ENCODE results near the gene MAD1L1. TPM values are rescaled to one million over a fixed set of nuclear protein-coding genes. Genes with fewer than 3 reads are reported as not detected.

The MAD1L1 gene
- total and polyA plus RNA-seq, 8 donors: 21.4 to 58.8 (median 22.5) TPM

GRCh38 chr7:2259480-2259879 lies 26.7 kb upstream of the MAD1L1 start:
- ATAC-seq (peak; percentile 70), DNase-seq (peak in 1 of 4 donors; percentile 52)
- H3K27me3 ChIP-seq: no peaks in the 10 kb centered on the region
- TF ChIP-seq CTCF (IDR thresholded peaks at IDR 0.05): no peak
- peaks cover 0 to 16% of the 10 kb centered on the region in 2 donors for H3K4me1 ChIP-seq
- intact Hi-C loops (cut with DNase I): no loop called here
- no peak overlapping the region for H3K4me3 ChIP-seq
- peaks cover 0 to 64% of the 10 kb centered on the region in 2 donors for H3K36me3 ChIP-seq
- H3K27ac ChIP-seq: no peak overlapping the region
- H3K9me3 ChIP-seq: no peaks in the 10 kb centered on the region

- DNase-seq (peak in 1 of 4 donors; percentile 73), ATAC-seq (no peak)
- intact Hi-C loops (cut with DNase I): no loop called here
- TF ChIP-seq CTCF (IDR thresholded peaks at IDR 0.05): no peak
- H3K27me3 ChIP-seq: no peaks in the 10 kb centered on the region
- peaks cover 0 to 16% of the 10 kb centered on the region in 2 donors for H3K4me1 ChIP-seq
- H3K36me3 ChIP-seq: peaks cover 0 to 64% of the 10 kb centered on the region in 2 donors
- no peak overlapping the region for H3K27ac ChIP-seq
- no peak overlapping the region for H3K4me3 ChIP-seq
- no peaks in the 10 kb centered on the region for H3K9me3 ChIP-seq
Observed at GRCh38 chr7:2258661-2259365, 26.1 kb upstream of the MAD1L1 start.

GRCh38 chr7:2257651-2258050 lies 24.9 kb upstream of the MAD1L1 start:
- Histone ChIP-seq H3K27ac (no peak overlapping the region), H3K9me3 (no peaks in the 10 kb centered on the region), H3K4me3 (no peak overlapping the region), H3K4me1 (peaks cover 0 to 16% of the 10 kb centered on the region in 2 donors), H3K27me3 (no peaks in the 10 kb centered on the region), H3K36me3 (peaks cover 0 to 59% of the 10 kb centered on the region in 2 donors)
- ATAC-seq (no peak), DNase-seq (no peak)
- intact Hi-C loops (cut with DNase I): no loop called here
- no peak for TF ChIP-seq CTCF (IDR thresholded peaks at IDR 0.05)

- Histone ChIP-seq H3K4me3 (no peak overlapping the region), H3K36me3 (peaks cover 0 to 57% of the 10 kb centered on the region in 2 donors), H3K9me3 (no peaks in the 10 kb centered on the region), H3K27me3 (no peaks in the 10 kb centered on the region), H3K27ac (no peak overlapping the region), H3K4me1 (peaks cover 0 to 15% of the 10 kb centered on the region in 2 donors)
- DNase-seq: no peak
- intact Hi-C loops (cut with DNase I): no loop called here
- ATAC-seq: no peak
- no peak for TF ChIP-seq CTCF (IDR thresholded peaks at IDR 0.05)
Observed at GRCh38 chr7:2257046-2257551, 24.4 kb upstream of the MAD1L1 start.

GRCh38 chr7:2256306-2257045 lies 23.7 kb upstream of the MAD1L1 start:
- peaks cover 0 to 59% of the 10 kb centered on the region in 2 donors for H3K36me3 ChIP-seq
- TF ChIP-seq CTCF (IDR thresholded peaks at IDR 0.05): no peak
- intact Hi-C loops (cut with DNase I): no loop called here
- no peaks in the 10 kb centered on the region for H3K9me3 ChIP-seq
- peak in 1 of 4 donors; percentile 54 for DNase-seq
- ATAC-seq: no peak
- no peak overlapping the region for H3K4me3 ChIP-seq
- no peaks in the 10 kb centered on the region for H3K27me3 ChIP-seq
- peaks cover 0 to 9% of the 10 kb centered on the region in 2 donors for H3K4me1 ChIP-seq
- no peak overlapping the region for H3K27ac ChIP-seq

Data from left lung (tissue), 10 donors.